ENCODE measurements around the gene ADAMTSL3. TPM values are rescaled to one million over a fixed set of nuclear protein-coding genes. Genes with fewer than 3 reads are reported as not detected.
A peak's percentile ranks its signal among the peaks of the same experiment; 100 is the strongest.

Gene ADAMTSL3
- total RNA-seq, 2 donors from 2014 or later: 12.2 to 21.2 TPM

DNA sequence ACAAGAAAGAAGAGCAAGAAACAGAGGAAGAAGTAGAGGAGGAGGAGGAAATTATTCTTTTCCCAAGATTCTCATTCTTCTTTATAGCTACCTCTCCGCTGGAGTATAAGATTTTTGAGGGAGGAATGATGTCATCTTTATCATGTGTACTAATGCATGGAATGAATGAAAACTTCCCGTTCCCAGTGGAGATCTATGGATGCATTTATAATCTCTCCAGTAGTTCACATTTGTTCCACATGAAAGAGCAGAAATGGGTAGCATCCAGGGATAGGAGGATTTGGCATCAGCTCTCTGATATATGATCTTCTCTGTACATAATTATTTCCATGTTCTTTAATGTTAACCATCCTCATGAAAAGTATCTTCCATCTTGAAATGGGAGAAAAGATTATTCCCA, 244.4 kb downstream of the ADAMTSL3 start:
- TF ChIP-seq, protein P1, sequence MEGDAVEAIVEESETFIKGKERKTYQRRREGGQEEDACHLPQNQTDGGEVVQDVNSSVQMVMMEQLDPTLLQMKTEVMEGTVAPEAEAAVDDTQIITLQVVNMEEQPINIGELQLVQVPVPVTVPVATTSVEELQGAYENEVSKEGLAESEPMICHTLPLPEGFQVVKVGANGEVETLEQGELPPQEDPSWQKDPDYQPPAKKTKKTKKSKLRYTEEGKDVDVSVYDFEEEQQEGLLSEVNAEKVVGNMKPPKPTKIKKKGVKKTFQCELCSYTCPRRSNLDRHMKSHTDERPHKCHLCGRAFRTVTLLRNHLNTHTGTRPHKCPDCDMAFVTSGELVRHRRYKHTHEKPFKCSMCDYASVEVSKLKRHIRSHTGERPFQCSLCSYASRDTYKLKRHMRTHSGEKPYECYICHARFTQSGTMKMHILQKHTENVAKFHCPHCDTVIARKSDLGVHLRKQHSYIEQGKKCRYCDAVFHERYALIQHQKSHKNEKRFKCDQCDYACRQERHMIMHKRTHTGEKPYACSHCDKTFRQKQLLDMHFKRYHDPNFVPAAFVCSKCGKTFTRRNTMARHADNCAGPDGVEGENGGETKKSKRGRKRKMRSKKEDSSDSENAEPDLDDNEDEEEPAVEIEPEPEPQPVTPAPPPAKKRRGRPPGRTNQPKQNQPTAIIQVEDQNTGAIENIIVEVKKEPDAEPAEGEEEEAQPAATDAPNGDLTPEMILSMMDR (IDR thresholded peaks at IDR 0.05): no peak
- peaks cover 40% of the 10 kb centered on the region for H3K36me3 ChIP-seq
- no peak for DNase-seq (ENCODE audit: low spot score)
- H3K4me3 ChIP-seq: no peak overlapping the region
- no peaks in the 10 kb centered on the region for H3K4me1 ChIP-seq
- no peaks in the 10 kb centered on the region for H3K27me3 ChIP-seq
- H3K9me3 ChIP-seq: no peaks in the 10 kb centered on the region
- no peak overlapping the region for H3K27ac ChIP-seq

DNA sequence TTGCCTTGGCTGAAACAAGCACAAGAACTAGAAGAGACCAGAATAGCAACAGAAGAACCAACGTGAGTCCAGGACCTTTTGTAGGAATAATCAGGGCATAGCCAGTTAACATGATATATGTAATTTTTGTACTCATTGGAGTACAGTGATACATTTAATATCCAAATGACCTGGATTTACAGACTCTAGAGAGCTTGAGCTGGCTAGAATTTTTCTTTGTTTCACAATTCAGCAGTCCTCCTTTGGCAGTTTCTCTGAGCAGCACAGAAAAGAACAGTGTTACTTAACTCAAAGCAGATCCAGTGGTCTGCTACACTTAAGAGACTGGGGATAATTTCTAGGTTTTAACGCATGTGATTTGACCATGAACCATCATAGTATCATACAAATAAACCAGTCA, 245.7 kb downstream of the ADAMTSL3 start:
- H3K27ac ChIP-seq: no peak overlapping the region
- H3K9me3 ChIP-seq: no peaks in the 10 kb centered on the region
- H3K27me3 ChIP-seq: no peaks in the 10 kb centered on the region
- TF ChIP-seq, protein P1 (IDR thresholded peaks at IDR 0.05): no peak
- H3K4me1 ChIP-seq: peaks cover 0 to 9% of the 10 kb centered on the region in 2 donors
- H3K4me3 ChIP-seq: no peak overlapping the region
- no peak for DNase-seq (ENCODE audit: low spot score)
- H3K36me3 ChIP-seq: peaks cover 30% of the 10 kb centered on the region

DNA sequence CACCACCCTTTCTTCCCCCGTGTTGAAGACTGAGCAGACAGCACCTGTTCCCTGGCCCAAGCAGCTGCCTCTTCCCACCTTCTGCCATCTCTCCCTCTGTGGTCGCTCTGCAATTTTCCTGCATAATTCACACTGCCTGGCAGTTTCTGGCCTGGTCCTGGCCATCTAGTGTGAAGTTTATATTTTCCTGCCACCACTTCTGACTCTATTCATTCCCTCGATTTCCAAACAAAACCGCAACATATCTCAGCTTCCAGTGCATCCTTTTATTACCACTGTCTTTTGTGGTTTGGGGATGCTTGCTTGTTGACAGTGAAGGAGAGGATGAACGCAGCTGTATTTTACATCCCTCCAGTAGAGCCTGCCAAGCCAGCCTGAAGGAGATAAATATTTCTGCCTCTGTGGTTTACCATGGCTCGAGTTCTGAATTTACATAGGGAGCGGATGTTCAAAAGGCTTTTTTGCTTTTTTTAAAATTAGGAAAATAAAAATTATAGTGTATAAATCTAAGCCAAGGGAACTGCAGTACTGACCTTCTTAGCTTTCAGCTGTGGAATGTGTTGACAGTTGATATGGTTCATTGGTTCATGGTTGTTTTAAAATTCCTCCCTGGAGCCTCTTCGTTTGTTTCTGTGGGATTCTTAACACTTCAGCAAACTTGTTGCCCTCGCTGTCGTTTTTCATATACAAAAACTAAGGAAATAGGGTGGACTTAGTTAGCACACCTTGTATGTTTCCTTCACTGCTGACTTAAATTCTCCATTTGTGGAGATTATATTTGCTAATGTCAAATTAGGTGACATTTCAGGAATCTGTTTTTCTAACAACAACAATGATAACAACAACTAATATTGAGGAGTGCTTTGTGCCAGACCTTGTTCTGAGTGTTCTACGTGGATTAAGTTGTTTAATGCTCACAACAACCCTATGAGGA, 250.5 kb downstream of the ADAMTSL3 start:
- Histone ChIP-seq H3K27ac (peak overlapping the region in 1 of 2 donors; percentile 44), H3K27me3 (no peaks in the 10 kb centered on the region), H3K9me3 (peaks cover 0 to 8% of the 10 kb centered on the region in 2 donors), H3K4me3 (no peak overlapping the region), H3K4me1 (peaks cover 0 to 12% of the 10 kb centered on the region in 2 donors), H3K36me3 (peaks cover 11% of the 10 kb centered on the region)
- TF ChIP-seq, protein P1 (IDR thresholded peaks at IDR 0.05): no peak
- DNase-seq (ENCODE audit: low spot score): no peak

DNA sequence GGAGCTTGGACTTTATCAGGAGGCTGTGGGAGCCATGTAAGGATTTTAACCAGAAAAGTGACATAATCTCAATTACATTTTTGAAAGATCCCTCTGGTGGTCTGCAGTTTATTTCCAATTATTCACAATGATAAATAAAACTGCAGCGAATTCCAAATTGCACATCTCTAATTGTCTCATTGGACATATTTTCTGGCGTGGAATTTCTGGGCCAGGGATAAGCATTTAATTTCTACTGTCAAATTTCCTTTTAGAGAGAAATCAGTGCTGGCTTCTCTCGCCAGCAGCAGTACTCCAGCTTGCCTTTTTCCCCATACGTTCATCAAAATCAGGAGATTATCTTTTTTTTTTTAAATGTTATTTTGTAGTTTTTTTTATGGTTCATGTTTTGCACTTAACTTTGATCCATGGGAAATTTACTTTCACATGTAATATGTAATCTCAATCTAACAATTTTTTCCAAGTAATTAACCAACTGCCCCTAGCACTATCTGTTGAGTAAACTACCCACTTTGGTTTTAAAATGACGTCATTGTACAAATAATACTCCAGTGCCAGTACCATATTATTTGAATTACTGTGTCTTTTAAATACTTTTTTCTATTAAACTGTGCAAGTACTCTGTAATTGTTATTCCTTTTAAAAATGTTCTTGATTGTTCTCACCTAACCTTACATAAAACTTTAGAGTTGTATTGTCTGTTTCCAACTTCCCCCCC, 251.8 kb downstream of the ADAMTSL3 start:
- Histone ChIP-seq H3K4me1 (peaks cover 0 to 12% of the 10 kb centered on the region in 2 donors), H3K4me3 (no peak overlapping the region), H3K27ac (no peak overlapping the region), H3K27me3 (no peaks in the 10 kb centered on the region), H3K9me3 (peaks cover 0 to 8% of the 10 kb centered on the region in 2 donors), H3K36me3 (peaks cover 6% of the 10 kb centered on the region)
- no peak for DNase-seq (ENCODE audit: low spot score)
- TF ChIP-seq, protein P1 (IDR thresholded peaks at IDR 0.05): no peak

DNA sequence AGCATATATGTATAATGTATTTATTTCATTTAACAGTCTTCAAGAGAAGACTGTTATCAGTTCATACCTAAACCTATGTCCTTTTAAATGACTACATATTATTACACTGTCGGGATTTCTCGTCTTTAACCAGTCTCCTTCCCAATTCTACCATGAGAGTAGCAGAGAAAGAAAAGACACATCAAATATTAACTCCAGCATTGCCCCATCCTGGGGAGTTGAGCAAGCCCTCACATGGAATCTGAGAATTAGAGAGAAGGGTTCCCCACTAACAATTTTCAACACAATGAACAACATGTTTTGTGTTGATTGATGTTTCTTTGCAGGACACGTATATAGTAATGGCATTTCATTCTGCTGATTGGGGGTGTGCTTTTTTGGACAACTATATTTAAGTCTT, 257.4 kb downstream of the ADAMTSL3 start:
- peaks cover 14% of the 10 kb centered on the region for H3K36me3 ChIP-seq
- H3K27me3 ChIP-seq: no peaks in the 10 kb centered on the region
- peaks cover 0 to 8% of the 10 kb centered on the region in 2 donors for H3K9me3 ChIP-seq
- no peak overlapping the region for H3K27ac ChIP-seq
- no peak for DNase-seq (ENCODE audit: low spot score)
- H3K4me3 ChIP-seq: no peak overlapping the region
- TF ChIP-seq, protein P1 (IDR thresholded peaks at IDR 0.05): no peak
- no peaks in the 10 kb centered on the region for H3K4me1 ChIP-seq

Measured in right atrium auricular region (tissue), 2 donors.